Activated CD4-positive, alpha-beta T cell treated with anti-CD3 and anti-CD28 coated beads for 48 hours (primary cell): ENCODE results near the gene PRRT2.

Source experiments
- DNase-seq: peaks from one replicate; pipeline ENCODE4 v3.0.0-alpha.2; 2020

PRRT2 gene

GRCh38 chr16:29835926-29836325 lies 23.9 kb downstream of the PRRT2 start:
- no peak for DNase-seq

GRCh38 chr16:29836623-29837022 lies 24.6 kb downstream of the PRRT2 start:
- DNase-seq = no peak

GRCh38 chr16:29837841-29838240 lies 25.8 kb downstream of the PRRT2 start:
- DNase-seq = no peak

- no peak for DNase-seq
Observed at GRCh38 chr16:29839822-29840221, 27.8 kb downstream of the PRRT2 start.

- DNase-seq = no peak
Observed at GRCh38 chr16:29840240-29840639, 28.2 kb downstream of the PRRT2 start.

- no peak for DNase-seq
Observed at GRCh38 chr16:29841631-29842030, 29.6 kb downstream of the PRRT2 start.

- DNase-seq = no peak
Observed at GRCh38 chr16:29842732-29843346, 30.8 kb downstream of the PRRT2 start.

GRCh38 chr16:29843931-29844330 lies 31.9 kb downstream of the PRRT2 start:
- DNase-seq = no peak

- no peak for DNase-seq
Observed at GRCh38 chr16:29844575-29845331, 32.8 kb downstream of the PRRT2 start.

- no peak for DNase-seq
Observed at GRCh38 chr16:29845656-29846055, 33.7 kb downstream of the PRRT2 start.

- peak; percentile 91 for DNase-seq
Observed at GRCh38 chr16:29848420-29849297, 36.7 kb downstream of the PRRT2 start.

- DNase-seq = no peak
Observed at GRCh38 chr16:29849505-29849904, 37.5 kb downstream of the PRRT2 start.

- DNase-seq = no peak
Observed at GRCh38 chr16:29850998-29851397, 39.0 kb downstream of the PRRT2 start.

- DNase-seq = no peak
Observed at GRCh38 chr16:29852654-29853053, 40.7 kb downstream of the PRRT2 start.

GRCh38 chr16:29854520-29855100 lies 42.6 kb downstream of the PRRT2 start:
- DNase-seq = no peak

- no peak for DNase-seq
Observed at GRCh38 chr16:29857133-29857760, 45.3 kb downstream of the PRRT2 start.

- DNase-seq = no peak
Observed at GRCh38 chr16:29858149-29858849, 46.3 kb downstream of the PRRT2 start.

- no peak for DNase-seq
Observed at GRCh38 chr16:29858974-29859373, 47.0 kb downstream of the PRRT2 start.

- DNase-seq = no peak
Observed at GRCh38 chr16:29860218-29860617, 48.2 kb downstream of the PRRT2 start.

- DNase-seq = no peak
Observed at GRCh38 chr16:29862383-29862883, 50.4 kb downstream of the PRRT2 start.

GRCh38 chr16:29862884-29863668 lies 51.1 kb downstream of the PRRT2 start, which contains the start of gene CDIPT:
CDIPT (minus strand) TSS chr16:29863226; CDS start chr16:29862857, 369 bp downstream.
- peak; percentile 96 for DNase-seq
